ENCODE data around the gene LPP.

- TF ChIP-seq CTCF (IDR thresholded peaks at IDR 0.05; ENCODE audit: insufficient read depth, low read depth, low read length): no peak
- TF ChIP-seq EZH2 (IDR thresholded peaks at IDR 0.05; ENCODE audit: insufficient read depth, low read length): no peak
Observed at GRCh38 chr3:188677344-188677743, 523.4 kb downstream of the LPP start.
